Dermis microvascular lymphatic vessel endothelial cell (primary cell): ENCODE measurements around the gene ROGDI. TPM values are rescaled to one million over a fixed set of nuclear protein-coding genes. Genes with fewer than 3 reads are reported as not detected.

Experiments
- DNase-seq, 2 donors: peaks; one replicate each; pipeline versions ENCODE4 v3.0.0 to v3.0.0-alpha.2; 2010; ENCODE audit warnings: low read depth in 2 of 2
- total RNA-seq: library from RNA; depleted of rRNA; stranded (reverse); fragments of >200 nt; gene quantifications from 2 replicates; pipeline ENCODE4 v1.2.1, GENCODE V29; 2014

Gene ROGDI, protein sequence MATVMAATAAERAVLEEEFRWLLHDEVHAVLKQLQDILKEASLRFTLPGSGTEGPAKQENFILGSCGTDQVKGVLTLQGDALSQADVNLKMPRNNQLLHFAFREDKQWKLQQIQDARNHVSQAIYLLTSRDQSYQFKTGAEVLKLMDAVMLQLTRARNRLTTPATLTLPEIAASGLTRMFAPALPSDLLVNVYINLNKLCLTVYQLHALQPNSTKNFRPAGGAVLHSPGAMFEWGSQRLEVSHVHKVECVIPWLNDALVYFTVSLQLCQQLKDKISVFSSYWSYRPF
- total RNA-seq = 27.4 and 30.8 TPM in 2 replicates

DNA sequence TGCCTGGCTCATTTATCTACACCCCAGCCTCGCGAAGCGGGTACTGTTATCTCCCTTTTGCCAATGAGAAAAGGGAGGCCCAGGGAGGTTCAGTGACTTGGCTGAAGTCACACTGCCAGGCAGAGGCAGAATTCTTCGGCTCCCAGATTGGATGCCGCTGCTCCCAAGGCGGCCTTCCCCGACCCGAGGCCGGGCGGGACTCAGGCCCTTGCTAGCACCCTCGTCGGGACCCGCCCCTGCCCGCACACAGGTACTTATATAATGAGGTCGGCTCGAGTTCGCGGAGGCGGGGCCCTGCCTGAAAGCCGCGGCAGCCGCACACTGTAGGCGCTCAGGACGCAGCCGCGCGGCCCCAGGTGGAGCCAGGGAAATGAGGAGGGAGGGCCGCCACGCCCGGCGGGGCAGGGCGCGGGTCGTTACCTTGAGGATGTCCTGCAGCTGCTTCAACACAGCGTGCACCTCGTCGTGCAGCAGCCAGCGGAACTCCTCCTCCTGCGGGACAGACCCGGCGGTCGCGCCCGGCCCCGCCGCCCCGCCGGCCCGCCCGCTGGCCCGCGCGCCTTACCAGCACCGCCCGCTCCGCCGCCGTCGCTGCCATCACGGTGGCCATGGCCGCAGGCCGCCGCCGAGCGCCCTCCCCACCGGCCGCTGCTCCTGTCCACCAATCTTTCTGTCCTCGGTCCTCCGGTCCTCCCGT, at the start of gene ROGDI:
TSS of gene ROGDI (minus strand) at position 672 of the 697 bp plus-strand sequence. CDS start at position 610, 62 bp downstream.
- DNase-seq = peak in 1 of 2 donors; percentile 57

DNA sequence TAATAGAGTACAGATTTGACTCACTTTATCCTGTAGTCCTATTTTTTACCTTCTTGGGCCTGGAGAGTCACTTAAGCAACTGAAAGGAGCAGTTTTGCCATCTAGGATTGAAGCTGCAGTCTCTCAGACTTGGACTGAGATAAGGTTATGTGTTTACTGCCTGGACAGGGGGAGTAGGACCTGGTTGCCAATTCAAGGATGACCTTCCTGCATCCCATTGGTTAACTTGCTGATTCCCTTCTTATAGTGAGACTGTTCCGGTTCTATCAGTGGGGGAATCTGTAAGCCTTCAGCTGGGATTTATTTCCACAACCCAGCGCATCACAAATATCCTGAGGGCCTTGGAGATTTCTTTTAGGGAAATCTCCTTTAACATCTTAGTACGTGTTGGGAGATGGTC, 47.8 kb upstream of the ROGDI start:
- no peak for DNase-seq

- DNase-seq = peak in 1 of 2 donors; percentile 75
Observed at GRCh38 chr16:4847774-4848587, 45.5 kb upstream of the ROGDI start.

- DNase-seq = peak; percentile 87 to 98
Observed at GRCh38 chr16:4846901-4847773, 44.7 kb upstream of the ROGDI start, which contains the start of the genes GLYR1 and UBN1. Gene GLYR1 (minus strand): TSS chr16:4847288. CDS start chr16:4847265, 23 bp downstream. Gene UBN1 (plus strand): TSS chr16:4847481. CDS start chr16:4852918, 5,437 bp downstream.

GRCh38 chr16:4846503-4846900, 44.1 kb upstream of the ROGDI start:
- DNase-seq = peak in 1 of 2 donors; percentile 80

GRCh38 chr16:4840984-4841383, 38.6 kb upstream of the ROGDI start:
- no peak for DNase-seq

- DNase-seq = peak in 1 of 2 donors; percentile 25
Observed at GRCh38 chr16:4839942-4840341, 37.5 kb upstream of the ROGDI start.

DNA sequence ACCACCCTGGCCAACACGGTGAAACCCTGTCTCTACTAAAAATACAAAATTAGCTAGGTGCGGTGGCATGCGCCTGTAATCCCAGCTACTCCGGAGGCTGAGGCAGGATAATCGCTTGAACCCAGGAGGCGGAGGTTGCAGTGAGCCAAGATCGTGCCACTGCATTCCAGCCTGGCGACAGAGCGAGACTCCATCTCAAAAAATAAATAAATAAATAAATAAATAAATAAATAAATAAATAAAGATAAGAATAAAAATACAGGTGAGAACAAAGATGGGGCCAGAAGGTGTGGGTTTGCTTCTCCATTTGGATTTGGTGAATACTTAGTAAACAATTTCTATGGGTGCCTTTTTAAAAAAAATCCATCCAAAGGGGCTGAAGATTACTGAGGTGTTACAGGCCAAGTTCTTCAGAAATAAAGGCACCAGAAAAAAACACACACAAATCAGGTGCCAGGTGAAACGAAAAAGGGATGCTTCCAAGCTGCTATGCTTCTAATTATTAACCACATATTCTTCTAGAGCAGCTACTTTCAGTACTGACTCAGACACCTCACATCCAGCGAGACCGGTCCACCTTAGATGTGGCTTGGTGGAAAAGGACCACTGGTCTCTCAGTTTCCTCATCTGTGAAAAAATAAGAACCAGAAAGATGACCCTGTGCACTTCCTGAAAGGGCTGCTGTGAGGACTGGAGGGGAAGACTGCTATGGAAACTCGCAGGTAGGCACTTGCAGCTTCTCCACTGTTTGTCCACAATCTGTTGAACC, 35.5 kb upstream of the ROGDI start:
- DNase-seq = no peak

GRCh38 chr16:4836727-4837126, 34.3 kb upstream of the ROGDI start:
- DNase-seq = no peak

DNA sequence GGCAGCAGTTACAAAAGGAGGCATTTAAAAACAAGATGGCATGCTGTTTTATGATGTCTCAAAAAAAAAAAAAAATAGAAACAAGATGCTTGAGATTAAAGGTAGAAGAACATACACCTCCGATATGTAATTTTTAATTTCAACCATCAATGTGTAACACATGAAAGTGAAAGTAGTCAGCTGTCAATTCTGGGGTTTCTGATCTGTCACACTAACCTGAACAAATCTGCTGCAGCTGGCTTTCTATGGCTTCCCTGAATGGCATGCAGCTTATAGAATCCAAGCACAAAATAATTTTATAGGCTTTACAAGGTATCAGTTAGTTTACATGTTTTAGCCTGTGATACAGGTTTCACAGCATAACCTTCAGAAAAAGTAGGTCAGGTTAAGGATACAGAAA, 31.2 kb upstream of the ROGDI start:
- DNase-seq = no peak

DNA sequence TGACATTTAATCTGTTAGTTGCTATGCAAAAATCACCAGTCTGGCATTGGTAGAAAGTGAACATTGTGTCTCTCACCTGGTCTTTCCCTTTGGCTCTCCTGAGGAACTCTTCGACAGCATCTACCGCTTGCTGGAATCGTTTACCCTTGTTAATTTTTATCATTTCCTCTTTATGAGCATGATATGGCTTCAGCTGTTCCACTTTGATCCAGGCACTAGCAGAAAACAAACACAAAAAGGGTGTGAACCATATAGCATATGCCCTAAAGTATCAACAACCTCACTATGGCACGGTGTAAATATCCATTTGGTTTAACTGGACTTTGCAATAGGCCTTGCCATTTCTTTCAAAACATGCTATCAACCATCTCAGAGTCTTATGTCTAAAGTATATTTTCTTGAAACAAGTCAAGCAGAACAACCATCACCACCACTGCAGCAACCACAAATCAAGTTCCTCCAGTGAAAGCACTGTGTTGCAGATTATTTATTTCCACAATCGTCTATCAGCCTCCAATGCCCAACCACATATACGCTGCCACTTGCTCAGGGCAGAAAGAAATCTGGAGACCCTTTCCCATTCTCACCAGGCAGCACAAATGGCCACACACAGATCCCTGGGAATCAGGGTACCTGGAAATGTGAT, 30.4 kb upstream of the ROGDI start:
- no peak for DNase-seq

GRCh38 chr16:4831616-4832015, 29.2 kb upstream of the ROGDI start:
- DNase-seq = no peak

GRCh38 chr16:4830408-4830807, 28.0 kb upstream of the ROGDI start:
- DNase-seq = no peak

DNA sequence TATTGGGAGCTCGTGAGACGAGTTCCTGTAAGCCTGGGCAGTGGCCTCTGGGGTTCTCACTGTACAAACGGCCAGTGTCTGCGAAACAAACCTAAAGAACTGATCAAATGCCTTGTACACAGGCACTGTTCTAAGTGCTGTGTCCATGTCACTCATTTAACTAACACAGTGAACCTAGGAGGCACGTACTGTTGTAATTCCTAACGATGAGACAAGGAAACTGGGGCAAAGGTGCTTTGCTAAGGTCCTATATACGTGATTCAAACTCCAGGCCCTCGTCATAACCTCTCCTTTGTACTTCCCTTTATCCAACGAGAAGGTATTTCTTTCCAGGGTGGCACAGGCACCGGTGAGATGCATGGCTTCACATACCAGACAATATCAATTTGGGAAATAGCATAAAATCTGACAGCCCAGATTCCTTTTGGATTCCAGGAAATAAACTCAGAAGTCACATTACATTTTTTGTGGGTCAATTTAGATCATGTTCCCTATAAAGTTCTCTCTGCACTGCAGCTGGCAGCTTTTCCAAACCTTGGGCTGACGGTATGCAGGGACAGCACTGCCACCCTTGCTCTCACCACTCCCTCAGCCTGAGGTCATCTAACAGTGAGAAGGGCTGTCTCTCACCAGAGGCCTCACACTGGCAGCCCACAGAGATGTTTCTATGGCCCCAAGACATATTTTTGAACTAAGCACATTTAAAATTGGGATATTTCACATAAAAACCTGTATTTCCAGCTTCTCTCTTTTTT, 26.3 kb upstream of the ROGDI start:
- no peak for DNase-seq

GRCh38 chr16:4826980-4827379, 24.5 kb upstream of the ROGDI start:
- DNase-seq = no peak

- DNase-seq = no peak
Observed at GRCh38 chr16:4826526-4826925, 24.1 kb upstream of the ROGDI start.

DNA sequence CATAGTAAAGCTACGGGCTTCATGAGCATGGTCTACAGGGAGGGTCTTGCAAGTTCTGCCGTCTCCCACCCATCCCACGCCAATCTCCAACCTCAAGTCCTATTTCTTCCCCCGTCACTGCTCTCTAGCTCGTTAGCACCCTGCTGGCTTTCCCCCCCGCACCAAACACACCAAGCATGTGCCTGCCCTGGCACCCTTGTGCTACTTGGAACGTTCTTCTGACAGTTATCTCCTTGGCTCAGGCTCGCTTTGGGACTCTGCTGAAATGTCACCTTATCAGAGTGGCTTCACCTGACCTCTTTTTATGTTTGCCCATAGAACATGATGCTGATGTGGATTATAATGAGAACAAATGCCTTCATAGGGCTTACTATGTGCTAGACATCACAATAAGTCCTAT, 22.8 kb upstream of the ROGDI start:
- DNase-seq = no peak

DNA sequence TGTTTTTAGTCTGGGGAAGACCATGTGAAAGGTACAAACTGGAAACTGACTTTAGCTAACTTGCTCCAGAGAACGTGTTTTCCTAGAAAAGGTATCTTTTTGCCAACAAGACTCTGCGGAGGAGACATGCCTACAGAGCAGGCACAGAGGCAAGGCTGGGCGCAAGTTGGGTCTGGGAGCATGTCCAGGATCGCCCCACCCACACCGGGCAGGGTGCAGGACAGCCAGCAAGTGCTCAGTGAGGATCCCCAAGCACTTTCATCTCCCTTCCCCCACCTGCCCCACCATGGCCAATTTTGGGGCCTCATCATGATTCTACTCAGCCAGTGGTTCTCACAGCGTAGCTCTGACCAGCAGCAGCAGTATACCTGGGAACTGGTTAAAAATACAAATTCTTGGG, 18.2 kb upstream of the ROGDI start:
- DNase-seq = no peak
